GM12891 (cell line): ENCODE measurements around the gene B3GALT5.

ENCODE experiments used
- PAX5 ChIP-seq: IDR thresholded peaks from 2 replicates; pipeline ENCODE4 v1.6.1; 2011; ENCODE audit warnings: low read length, moderate library complexity, mild to moderate bottlenecking; ENCODE audit not compliant: insufficient read depth, severe bottlenecking
- POLR2A ChIP-seq: IDR thresholded peaks from 2 replicates; pipeline ENCODE4 v1.6.1; 2011; ENCODE audit warnings: low read depth, low read length, control low read depth
- POLR2AphosphoS5 ChIP-seq: IDR thresholded peaks from 2 replicates; pipeline ENCODE4 v1.6.1; 2011; ENCODE audit warnings: low read depth, low read length, control low read depth
- POU2F2 ChIP-seq: IDR thresholded peaks from 2 replicates; pipeline ENCODE4 v1.6.1; 2011; ENCODE audit warnings: low read depth, mild to moderate bottlenecking, control low read depth, low read length, moderate library complexity
- SPI1 ChIP-seq: IDR thresholded peaks from 2 replicates; pipeline ENCODE4 v1.6.1; 2011; ENCODE audit warnings: low read depth, low read length, control low read depth
- TAF1 ChIP-seq: IDR thresholded peaks from 2 replicates; pipeline ENCODE4 v1.6.1; 2011; ENCODE audit warnings: low read depth, low read length, control low read depth

DNA sequence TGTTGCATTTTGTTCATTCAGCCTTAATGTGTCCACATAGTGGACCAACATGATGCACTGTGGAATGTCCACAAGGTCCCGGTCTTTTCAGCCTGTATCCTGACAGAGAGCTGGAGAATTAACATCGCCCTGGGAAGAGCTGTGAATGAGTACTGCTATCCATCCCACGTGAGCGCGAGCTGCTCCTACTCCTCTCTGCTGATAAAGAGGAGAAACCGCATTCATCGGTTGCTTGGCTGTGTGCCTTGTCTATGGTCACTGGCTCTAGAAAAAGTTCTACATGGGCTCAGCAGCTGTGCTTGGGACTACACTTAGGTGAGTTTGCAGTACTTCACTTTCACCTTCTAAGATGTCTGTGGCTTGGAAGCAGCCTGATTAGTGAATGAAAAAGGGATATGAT, 101.2 kb downstream of the B3GALT5 start:
- TF ChIP-seq TAF1 (no peak), POLR2A (no peak), PAX5 (no peak), POLR2AphosphoS5 (no peak), SPI1 (no peak), POU2F2 (no peak)
